Fibroblast of skin of left quadriceps (primary cell): Measurements from ENCODE around the gene RGS13.

Experiments used
- DNase-seq, 2 experiments: peaks; one replicate each; pipeline ENCODE4 v3.0.0-alpha.2; 2013; ENCODE audit warnings: low read depth in 2 of 2

RGS13 gene

GRCh38 chr1:192626366-192627179 lies 9.4 kb upstream of the RGS13 start:
- no peak for DNase-seq

- no peak for DNase-seq
These were observed 8.0 kb upstream of the RGS13 start for GRCh38 chr1:192627901-192628300.

GRCh38 chr1:192628396-192629057 lies 7.4 kb upstream of the RGS13 start:
- no peak for DNase-seq

- no peak for DNase-seq
These were observed 6.3 kb upstream of the RGS13 start for GRCh38 chr1:192629612-192630011.

- DNase-seq = no peak
These were observed 5.2 kb upstream of the RGS13 start for GRCh38 chr1:192630521-192631287.

- no peak for DNase-seq
These were observed 4.2 kb upstream of the RGS13 start for GRCh38 chr1:192631749-192632148.

GRCh38 chr1:192632188-192632587 lies 3.8 kb upstream of the RGS13 start:
- no peak for DNase-seq

GRCh38 chr1:192632641-192633532 lies 3.1 kb upstream of the RGS13 start:
- DNase-seq = no peak

GRCh38 chr1:192633533-192634253 lies 2.3 kb upstream of the RGS13 start:
- peak; percentile 17 to 20 for DNase-seq

- DNase-seq = no peak
These were observed 906 bp upstream of the RGS13 start for GRCh38 chr1:192635041-192635440.

GRCh38 chr1:192639607-192640368 lies 3.8 kb downstream of the RGS13 start:
- peak; percentile 51 to 58 for DNase-seq

- no peak for DNase-seq
These were observed 16.2 kb downstream of the RGS13 start for GRCh38 chr1:192652159-192652558.

- no peak for DNase-seq
These were observed 18.2 kb downstream of the RGS13 start for GRCh38 chr1:192654120-192654519.

GRCh38 chr1:192654591-192655251 lies 18.8 kb downstream of the RGS13 start:
- peak; percentile 21 to 31 for DNase-seq

- no peak for DNase-seq
These were observed 21.8 kb downstream of the RGS13 start for GRCh38 chr1:192657760-192658159.

- DNase-seq = no peak
These were observed 22.3 kb downstream of the RGS13 start for GRCh38 chr1:192658255-192658654.

- DNase-seq = peak; percentile 14 to 24
These were observed 24.7 kb downstream of the RGS13 start for GRCh38 chr1:192660613-192661012.

GRCh38 chr1:192668409-192668983 lies 32.5 kb downstream of the RGS13 start:
- no peak for DNase-seq

- DNase-seq = no peak
These were observed 33.2 kb downstream of the RGS13 start for GRCh38 chr1:192669174-192669573.
